CD4-positive, alpha-beta T cell treated with Interleukin-6 for 4 hours (primary cell): Measurements from ENCODE around the gene IL13RA1.
A peak's percentile ranks its signal among the peaks of the same experiment; 100 is the strongest.
"Not testable (repeated sequence)": the region's sequence is repeated elsewhere in the genome, so short reads cannot be mapped to it uniquely, and the experiment has no call there.

Experiments
- DNase-seq: peaks from one replicate; pipeline ENCODE4 v3.0.0-alpha.2; 2020; ENCODE audit warnings: mixed read lengths

Gene IL13RA1

GRCh38 chrX:118780911-118781310 lies 53.5 kb downstream of the IL13RA1 start:
- DNase-seq = no peak

GRCh38 chrX:118795528-118796280 lies 68.3 kb downstream of the IL13RA1 start:
- no peak for DNase-seq

GRCh38 chrX:118802857-118803256 lies 75.5 kb downstream of the IL13RA1 start:
- no peak for DNase-seq

- peak; percentile 29 for DNase-seq
These were observed 80.0 kb downstream of the IL13RA1 start for GRCh38 chrX:118807151-118808017.

GRCh38 chrX:118817257-118817656 lies 89.9 kb downstream of the IL13RA1 start:
- DNase-seq = not testable (repeated sequence)

GRCh38 chrX:118823263-118824172 lies 96.1 kb downstream of the IL13RA1 start, which contains the start of gene ZCCHC12:
Gene ZCCHC12 (plus strand): TSS chrX:118823824. CDS start chrX:118825245, 1,421 bp downstream.
- DNase-seq = peak; percentile 64

- DNase-seq = peak; percentile 1
These were observed 96.8 kb downstream of the IL13RA1 start for GRCh38 chrX:118824173-118824730.

- no peak for DNase-seq
These were observed 97.8 kb downstream of the IL13RA1 start for GRCh38 chrX:118825227-118825626.

- DNase-seq = peak; percentile 63
These were observed 112.0 kb downstream of the IL13RA1 start for GRCh38 chrX:118839334-118839958.
